Choroid plexus epithelial cell (primary cell): ENCODE results near the gene WASF3.

Source experiments
- DNase-seq: peaks from one replicate; pipeline ENCODE4 v3.0.0-alpha.2; 2010; ENCODE audit warnings: low read depth
- H3K4me3 ChIP-seq: 2 replicates; pipeline ENCODE4 v1.5.1; 2011; ENCODE audit warnings: low read depth, mild to moderate bottlenecking, control low read depth, low read length, moderate library complexity
- TF ChIP-seq, protein P1 (sequence below): conservative IDR thresholded peaks from 2 replicates; pipeline ENCODE4 v1.5.1; 2011; ENCODE audit warnings: low read depth, mild to moderate bottlenecking, control low read depth, inconsistent platforms, low read length, moderate library complexity

WASF3 gene

DNA sequence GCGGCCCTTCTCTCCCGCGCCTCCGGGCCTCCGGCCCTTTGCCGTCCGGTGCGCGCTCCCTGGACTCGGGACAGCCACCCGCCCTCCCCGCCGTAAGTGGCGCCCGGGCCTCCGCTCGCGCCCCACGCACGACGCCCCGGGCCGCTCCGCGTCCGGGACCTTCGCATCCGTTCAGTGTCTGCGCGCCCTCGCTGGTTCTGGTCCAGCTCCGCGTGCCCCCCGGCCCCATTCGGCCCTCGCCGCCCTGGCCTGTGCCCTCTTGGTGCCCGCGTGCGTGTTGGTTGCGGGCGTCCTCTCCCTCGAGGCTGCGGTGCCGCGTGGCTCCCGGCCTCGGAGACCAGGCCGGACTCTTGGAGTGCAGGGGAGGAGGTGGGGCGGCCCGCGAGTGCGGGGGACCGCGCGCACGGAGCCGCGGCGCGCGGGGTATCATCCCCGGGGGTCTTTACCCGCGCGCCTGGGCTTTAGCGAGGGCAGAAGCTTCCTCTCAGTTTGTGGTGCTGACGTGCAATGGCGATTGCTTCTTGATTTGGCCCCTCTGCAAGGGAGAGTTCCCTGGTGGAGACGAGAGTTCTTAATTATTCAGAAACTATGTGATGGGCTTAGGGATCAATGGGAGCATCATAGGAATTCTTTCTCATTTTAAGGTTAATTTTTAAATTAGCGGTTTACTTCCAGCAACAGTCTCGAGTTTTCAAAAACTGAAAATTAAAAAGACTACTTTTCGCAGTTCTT is 757 bp downstream of the WASF3 start:
- peak overlapping the region; percentile 75 for H3K4me3 ChIP-seq
- DNase-seq: peak; percentile 23
- TF ChIP-seq, protein P1, sequence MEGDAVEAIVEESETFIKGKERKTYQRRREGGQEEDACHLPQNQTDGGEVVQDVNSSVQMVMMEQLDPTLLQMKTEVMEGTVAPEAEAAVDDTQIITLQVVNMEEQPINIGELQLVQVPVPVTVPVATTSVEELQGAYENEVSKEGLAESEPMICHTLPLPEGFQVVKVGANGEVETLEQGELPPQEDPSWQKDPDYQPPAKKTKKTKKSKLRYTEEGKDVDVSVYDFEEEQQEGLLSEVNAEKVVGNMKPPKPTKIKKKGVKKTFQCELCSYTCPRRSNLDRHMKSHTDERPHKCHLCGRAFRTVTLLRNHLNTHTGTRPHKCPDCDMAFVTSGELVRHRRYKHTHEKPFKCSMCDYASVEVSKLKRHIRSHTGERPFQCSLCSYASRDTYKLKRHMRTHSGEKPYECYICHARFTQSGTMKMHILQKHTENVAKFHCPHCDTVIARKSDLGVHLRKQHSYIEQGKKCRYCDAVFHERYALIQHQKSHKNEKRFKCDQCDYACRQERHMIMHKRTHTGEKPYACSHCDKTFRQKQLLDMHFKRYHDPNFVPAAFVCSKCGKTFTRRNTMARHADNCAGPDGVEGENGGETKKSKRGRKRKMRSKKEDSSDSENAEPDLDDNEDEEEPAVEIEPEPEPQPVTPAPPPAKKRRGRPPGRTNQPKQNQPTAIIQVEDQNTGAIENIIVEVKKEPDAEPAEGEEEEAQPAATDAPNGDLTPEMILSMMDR: no peak

DNA sequence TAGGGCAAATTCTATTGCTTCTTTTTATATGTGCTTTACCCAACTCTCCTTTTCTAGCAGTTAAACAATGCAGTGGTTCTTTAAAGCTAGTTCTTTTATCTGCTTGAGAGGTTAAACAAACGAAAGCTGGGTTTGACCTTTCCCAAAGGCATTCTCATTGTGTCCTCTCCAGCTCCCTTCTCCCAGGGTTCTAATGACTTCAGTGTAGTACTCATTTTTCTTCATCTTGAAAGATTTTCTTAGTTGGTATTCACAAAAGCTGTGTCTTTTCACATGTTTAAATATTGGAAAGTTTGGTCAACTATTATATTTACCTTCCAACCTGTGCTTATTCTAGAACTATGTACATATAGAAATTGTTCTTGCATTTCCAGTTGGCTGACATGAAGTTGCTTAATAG is 1.5 kb downstream of the WASF3 start:
- no peak for DNase-seq
- peak overlapping the region; percentile 75 for H3K4me3 ChIP-seq
- TF ChIP-seq, protein P1: no peak

DNA sequence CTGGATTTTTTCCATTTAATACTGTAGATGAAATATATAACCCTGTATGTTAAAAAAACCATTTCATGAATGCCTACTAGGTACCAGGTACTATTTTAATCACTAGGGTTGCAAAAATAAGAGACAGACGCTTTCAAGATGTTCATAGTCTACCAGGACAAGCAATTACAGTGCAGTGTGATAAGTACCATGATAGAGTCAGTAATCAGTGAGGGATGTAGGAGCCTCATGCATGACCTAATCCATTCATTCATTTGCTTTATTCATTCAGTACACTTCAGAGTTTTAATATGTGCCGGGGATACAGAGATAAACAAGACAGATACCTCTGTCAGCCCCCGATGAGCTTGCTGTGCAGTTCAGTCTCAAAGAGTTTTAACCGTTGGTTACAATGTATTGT is 3.0 kb downstream of the WASF3 start:
- no peak for DNase-seq
- no peak overlapping the region for H3K4me3 ChIP-seq
- TF ChIP-seq, protein P1: no peak

DNA sequence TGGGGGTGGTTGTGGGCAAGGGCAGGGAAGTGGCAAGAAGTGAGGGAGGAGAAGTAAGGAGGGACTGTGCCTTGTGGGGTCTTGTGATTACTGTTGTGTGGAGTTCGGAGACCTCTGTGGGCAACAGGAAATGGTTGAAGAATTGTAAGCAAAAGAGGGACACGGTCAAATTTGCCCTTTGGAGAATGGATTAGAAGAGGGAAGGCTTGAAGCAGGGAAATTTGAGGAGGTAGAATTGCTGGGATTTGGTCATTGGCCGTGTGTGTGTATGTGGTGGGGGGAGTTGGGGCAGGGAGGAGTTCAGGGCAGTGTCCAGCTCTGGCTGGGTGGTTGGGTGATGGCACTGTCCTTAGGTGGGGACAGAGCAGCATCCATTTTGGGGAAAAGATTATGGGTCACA is 3.6 kb downstream of the WASF3 start:
- no peak overlapping the region for H3K4me3 ChIP-seq
- TF ChIP-seq, protein P1: no peak
- no peak for DNase-seq

GRCh38 chr13:26561651-26562511 is 4.4 kb downstream of the WASF3 start:
- H3K4me3 ChIP-seq: no peak overlapping the region
- TF ChIP-seq, protein P1: no peak
- peak; percentile 79 for DNase-seq

GRCh38 chr13:26562512-26562890 is 5.0 kb downstream of the WASF3 start:
- TF ChIP-seq, protein P1: no peak
- H3K4me3 ChIP-seq: no peak overlapping the region
- DNase-seq: no peak
